H1 (cell line): ENCODE results near the gene SNAPC2. TPM values are rescaled to one million over a fixed set of nuclear protein-coding genes. Genes with fewer than 3 reads are reported as not detected.

Experiments used
- CHD1 ChIP-seq: IDR thresholded peaks from 2 replicates; pipeline ENCODE4 v1.6.1; 2012; ENCODE audit warnings: low read depth, low read length, improper control_type of control experiment
- JUND ChIP-seq: IDR thresholded peaks from 2 replicates; pipeline ENCODE4 v1.6.1; 2011; ENCODE audit warnings: mild to moderate bottlenecking, improper control_type of control experiment, low read length
- KDM1A ChIP-seq: fragments of 200-600, 300-600 bp; sonication (generic); IDR thresholded peaks from 2 replicates; pipeline ENCODE4 v1.7.1; 2016; ENCODE audit warnings: mild to moderate bottlenecking, low read length, borderline replicate concordance
- KDM5A ChIP-seq: fragments of 200-600 bp; IDR thresholded peaks from 2 replicates; pipeline ENCODE4 v1.7.1; 2012; ENCODE audit warnings: mild to moderate bottlenecking, low read length, inconsistent platforms, mixed read lengths
- RBBP5 ChIP-seq: IDR thresholded peaks from 2 replicates; pipeline ENCODE4 v1.7.1; 2012; ENCODE audit warnings: low read depth, mild to moderate bottlenecking, inconsistent platforms, low read length, moderate library complexity, borderline replicate concordance
- polyA plus RNA-seq, 7 experiments: library from polyadenylated mRNA; depleted of rRNA in 3 of 7; stranded (reverse) in 5 of 7; unstranded in 2 of 7; fragments of >200 nt in 5 of 7; fragments of 200-250 nt in 2 of 7; gene quantifications; 1 replicate in 5 of 7; 2 replicates in 1 of 7; 4 replicates in 1 of 7; pipeline versions ENCODE4 v1.2.1 to v1.2.3, GENCODE V29; 2011 to 2013; ENCODE audit warnings: missing spikeins in 2 of 7, mixed read lengths in 2 of 7
- total RNA-seq: library from RNA; stranded (reverse); fragmentation: NEBNext Ultra II Directional; extraction: Animal tissue kit (Norgen Biotek cat#: 25700); gene quantifications from 2 replicates; pipeline ENCODE4 v1.2.1, GENCODE V29; 2021
- TF ChIP-seq, protein P1 (sequence below), 3 experiments: IDR thresholded peaks; 1 replicate in 2 of 3; 2 replicates in 1 of 3; pipeline versions ENCODE4 v1.5.1 to v1.6.1; 2011; ENCODE audit warnings: low read length in 3 of 3, mild to moderate bottlenecking in 3 of 3, inconsistent platforms in 2 of 3, low read depth in 1 of 3, moderate library complexity in 1 of 3; ENCODE audit not compliant: insufficient read depth in 1 of 3; ENCODE audit errors: control extremely low read depth in 1 of 3

The SNAPC2 gene
- total and polyA plus RNA-seq, 2 of the 8 experiments (the other 6 are each of a cell fraction or from before 2014, with no cell fraction given) = 18.2 to 20.3 TPM

GRCh38 chr19:7883796-7884570 is 36.2 kb upstream of the SNAPC2 start (continued):
- TF ChIP-seq KDM1A (no peak), KDM5A (no peak), JUND (no peak), RBBP5 (no peak), CHD1 (no peak)
- TF ChIP-seq, protein P1, sequence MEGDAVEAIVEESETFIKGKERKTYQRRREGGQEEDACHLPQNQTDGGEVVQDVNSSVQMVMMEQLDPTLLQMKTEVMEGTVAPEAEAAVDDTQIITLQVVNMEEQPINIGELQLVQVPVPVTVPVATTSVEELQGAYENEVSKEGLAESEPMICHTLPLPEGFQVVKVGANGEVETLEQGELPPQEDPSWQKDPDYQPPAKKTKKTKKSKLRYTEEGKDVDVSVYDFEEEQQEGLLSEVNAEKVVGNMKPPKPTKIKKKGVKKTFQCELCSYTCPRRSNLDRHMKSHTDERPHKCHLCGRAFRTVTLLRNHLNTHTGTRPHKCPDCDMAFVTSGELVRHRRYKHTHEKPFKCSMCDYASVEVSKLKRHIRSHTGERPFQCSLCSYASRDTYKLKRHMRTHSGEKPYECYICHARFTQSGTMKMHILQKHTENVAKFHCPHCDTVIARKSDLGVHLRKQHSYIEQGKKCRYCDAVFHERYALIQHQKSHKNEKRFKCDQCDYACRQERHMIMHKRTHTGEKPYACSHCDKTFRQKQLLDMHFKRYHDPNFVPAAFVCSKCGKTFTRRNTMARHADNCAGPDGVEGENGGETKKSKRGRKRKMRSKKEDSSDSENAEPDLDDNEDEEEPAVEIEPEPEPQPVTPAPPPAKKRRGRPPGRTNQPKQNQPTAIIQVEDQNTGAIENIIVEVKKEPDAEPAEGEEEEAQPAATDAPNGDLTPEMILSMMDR (IDR thresholded peaks at IDR 0.05; ENCODE audit: control extremely low read depth in 1 of 3, insufficient read depth in 1 of 3, low read depth in 1 of 3, low read length in 3 of 3) = no peak
- TF ChIP-seq, all 59 proteins: peak for 0
